ENCODE measurements around the gene RGS7. TPM values are rescaled to one million over a fixed set of nuclear protein-coding genes. Genes with fewer than 3 reads are reported as not detected.
"Not testable (repeated sequence)": the region's sequence is repeated elsewhere in the genome, so short reads cannot be mapped to it uniquely, and the experiment has no call there.

The RGS7 gene
- total RNA-seq, 2 donors from 2014 or later = not detected

DNA sequence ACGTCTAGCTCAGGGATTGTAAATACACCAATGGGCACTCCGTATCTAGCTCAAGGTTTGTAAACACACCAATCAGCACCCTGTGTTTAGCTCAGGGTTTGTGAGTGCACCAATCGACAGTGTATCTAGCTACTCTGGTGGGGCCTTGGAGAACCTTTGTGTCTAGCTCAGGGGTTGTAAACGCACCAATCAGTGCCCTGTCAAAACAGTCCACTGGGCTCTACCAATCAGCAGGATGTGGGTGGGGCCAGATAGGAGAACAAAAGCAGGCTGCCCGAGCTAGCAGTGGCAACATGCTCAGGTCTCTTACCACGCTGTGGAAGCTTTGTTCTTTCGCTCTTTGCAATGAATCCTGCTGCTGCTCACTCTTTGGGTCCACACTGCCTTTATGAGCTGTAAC, 593.9 kb downstream of the RGS7 start:
- not testable (repeated sequence) for ATAC-seq; H3K4me1 Mint-ChIP-seq (ENCODE audit: low read depth in 2 of 2); H3K27ac Mint-ChIP-seq; H3K9me3 Mint-ChIP-seq; H3K4me3 Mint-ChIP-seq; H3K27me3 Mint-ChIP-seq; H3K36me3 Mint-ChIP-seq; DNase-seq (ENCODE audit: low spot score)

DNA sequence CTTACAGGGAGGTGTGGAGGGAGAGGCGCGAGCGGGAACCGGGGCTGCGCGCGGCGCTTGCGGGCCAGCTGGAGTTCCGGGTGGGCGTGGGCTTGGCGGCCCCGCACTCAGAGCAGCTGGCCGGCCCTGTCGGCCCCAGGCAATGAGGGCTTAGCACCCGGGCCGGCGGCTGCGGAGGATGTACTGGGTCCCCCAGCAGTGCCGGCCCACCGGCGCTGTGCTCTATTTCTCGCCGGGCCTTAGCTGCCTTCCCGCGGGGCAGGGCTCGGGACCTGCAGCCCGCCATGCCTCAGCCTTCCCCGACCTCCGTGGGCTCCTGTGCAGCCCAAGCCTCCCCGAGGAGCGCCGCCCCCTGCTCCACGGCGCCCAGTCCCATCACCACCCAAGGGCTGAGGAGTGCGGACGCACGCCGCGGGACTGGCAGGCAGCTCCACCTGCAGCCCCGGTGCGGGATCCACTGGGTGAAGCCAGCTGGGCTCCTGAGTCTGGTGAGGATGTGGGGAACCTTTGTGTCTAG, 594.5 kb downstream of the RGS7 start:
- not testable (repeated sequence) for ATAC-seq; DNase-seq (ENCODE audit: low spot score); H3K4me3 Mint-ChIP-seq; H3K27ac Mint-ChIP-seq; H3K4me1 Mint-ChIP-seq (ENCODE audit: low read depth in 2 of 2); H3K36me3 Mint-ChIP-seq; H3K27me3 Mint-ChIP-seq; H3K9me3 Mint-ChIP-seq

DNA sequence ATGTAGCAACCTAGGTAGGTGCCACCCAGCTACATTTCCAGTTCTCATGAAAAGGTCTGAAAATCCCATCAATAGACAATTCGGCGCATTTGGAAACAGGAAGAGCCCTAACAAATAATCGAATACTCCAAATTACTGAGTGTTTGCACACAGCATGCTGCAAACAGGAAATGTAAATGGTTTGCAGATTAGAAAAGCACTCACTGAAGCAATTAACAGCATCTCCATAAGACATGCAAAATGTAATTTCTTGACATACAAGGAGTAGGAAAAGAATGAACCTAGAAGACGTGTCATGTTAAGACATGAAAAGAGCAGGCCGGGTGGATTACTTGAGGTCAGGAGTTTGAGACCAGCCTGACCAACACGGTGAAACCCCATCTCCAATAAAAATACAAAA, 598.2 kb downstream of the RGS7 start:
- not testable (repeated sequence) for H3K27me3 Mint-ChIP-seq; DNase-seq (ENCODE audit: low spot score); H3K4me1 Mint-ChIP-seq (ENCODE audit: low read depth in 2 of 2); H3K9me3 Mint-ChIP-seq; H3K36me3 Mint-ChIP-seq; H3K4me3 Mint-ChIP-seq; ATAC-seq; H3K27ac Mint-ChIP-seq

DNA sequence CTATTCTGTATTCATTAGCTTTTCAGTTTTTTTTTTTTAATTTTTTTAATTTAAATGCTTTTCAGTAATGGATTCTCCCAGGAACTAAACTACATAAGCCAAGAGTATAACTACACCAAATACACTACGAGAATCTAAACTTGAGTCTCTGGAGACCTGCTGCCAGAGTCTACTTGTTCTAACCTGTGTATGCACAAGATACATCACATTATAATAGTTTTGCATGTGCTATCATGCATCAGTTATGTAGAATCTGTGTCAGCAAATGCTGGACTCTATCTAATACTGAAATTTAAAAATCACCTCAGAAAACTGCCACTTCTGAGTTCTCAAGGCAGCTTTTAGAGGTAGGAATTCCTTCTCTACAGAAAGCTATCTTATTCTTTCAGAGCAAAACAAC, 598.7 kb downstream of the RGS7 start:
- H3K4me1 Mint-ChIP-seq (ENCODE audit: low read depth in 2 of 2) = no peaks in the 10 kb centered on the region

DNA sequence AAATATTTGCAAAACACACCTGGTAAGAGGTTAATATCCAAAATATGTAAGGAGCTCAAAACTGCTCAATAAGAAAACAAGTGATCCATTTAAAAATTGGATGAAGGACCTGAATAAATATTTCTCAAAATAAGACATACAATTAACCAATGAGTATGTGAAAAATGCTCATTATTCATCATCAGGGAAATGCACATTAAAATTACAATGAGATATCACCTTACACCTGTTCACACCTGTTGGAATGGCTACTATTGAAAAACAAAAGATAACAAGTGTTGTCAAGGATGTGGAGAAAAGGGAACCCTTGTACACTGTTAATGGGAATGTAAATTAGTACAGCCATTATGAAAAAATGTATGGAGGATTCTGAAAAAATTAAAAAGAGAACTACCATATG, 609.1 kb downstream of the RGS7 start:
- Mint-ChIP-seq H3K27ac (no peak overlapping the region), H3K27me3 (peaks cover 0 to 3% of the 10 kb centered on the region in 2 donors), H3K9me3 (no peaks in the 10 kb centered on the region), H3K36me3 (no peaks in the 10 kb centered on the region), H3K4me1 (ENCODE audit: low read depth in 2 of 2) (no peaks in the 10 kb centered on the region), H3K4me3 (no peak overlapping the region)
- DNase-seq (ENCODE audit: low spot score) (no peak), ATAC-seq (no peak)

More for the DNA sequence above, 598.7 kb downstream of the RGS7 start:
- Mint-ChIP-seq H3K36me3 (no peaks in the 10 kb centered on the region), H3K9me3 (no peaks in the 10 kb centered on the region), H3K4me3 (no peak overlapping the region), H3K27ac (no peak overlapping the region), H3K27me3 (peaks cover 0 to 6% of the 10 kb centered on the region in 2 donors)
- ATAC-seq (no peak), DNase-seq (ENCODE audit: low spot score) (no peak)

DNA sequence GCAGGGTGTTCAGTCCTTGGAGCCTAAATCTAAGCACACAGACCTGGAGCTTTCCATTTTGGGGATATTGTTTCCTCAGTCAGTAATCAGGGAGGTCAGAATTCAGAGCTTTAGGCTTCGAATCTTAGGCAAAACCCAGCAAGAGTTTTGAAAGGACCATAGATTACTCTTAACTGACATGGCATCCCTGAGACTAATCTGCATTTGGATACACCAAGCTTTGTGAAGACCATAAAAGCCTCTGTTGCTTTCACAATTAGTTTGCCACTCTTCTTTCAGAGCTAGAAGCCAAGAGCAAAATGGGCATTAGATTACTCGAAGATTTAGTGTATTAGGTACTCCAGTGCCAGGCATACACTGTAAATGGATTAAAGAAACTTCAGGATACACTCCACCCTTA, 613.3 kb downstream of the RGS7 start:
- Mint-ChIP-seq H3K4me1 (ENCODE audit: low read depth in 2 of 2) (no peaks in the 10 kb centered on the region), H3K4me3 (no peak overlapping the region), H3K27me3 (peaks cover 0 to 3% of the 10 kb centered on the region in 2 donors), H3K36me3 (no peaks in the 10 kb centered on the region), H3K27ac (no peak overlapping the region), H3K9me3 (no peaks in the 10 kb centered on the region)
- ATAC-seq = no peak
- DNase-seq (ENCODE audit: low spot score) = no peak

DNA sequence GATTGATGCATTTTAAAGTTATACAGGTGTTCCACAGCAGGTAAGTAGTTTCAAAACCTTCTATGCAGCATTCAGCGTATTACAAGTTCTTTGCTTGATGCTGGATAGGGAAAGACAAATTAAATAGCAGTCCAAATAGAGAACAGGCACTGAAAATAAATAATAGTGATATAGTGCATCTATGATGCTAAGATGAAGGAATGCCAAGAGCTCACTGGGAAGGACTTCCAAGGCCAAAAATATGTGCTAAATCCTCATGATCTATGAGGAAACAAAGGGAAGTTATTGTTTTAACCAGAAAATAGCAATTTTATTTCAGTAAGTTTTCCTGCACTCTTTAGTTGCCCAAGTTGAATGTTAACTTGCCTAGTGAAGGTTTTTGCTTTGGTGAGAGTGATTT, 617.3 kb downstream of the RGS7 start:
- no peak for DNase-seq (ENCODE audit: low spot score)
- no peak for ATAC-seq
- no peaks in the 10 kb centered on the region for H3K36me3 Mint-ChIP-seq
- no peak overlapping the region for H3K27ac Mint-ChIP-seq
- H3K4me3 Mint-ChIP-seq = no peak overlapping the region
- H3K9me3 Mint-ChIP-seq = no peaks in the 10 kb centered on the region
- no peaks in the 10 kb centered on the region for H3K4me1 Mint-ChIP-seq (ENCODE audit: low read depth in 2 of 2)
- H3K27me3 Mint-ChIP-seq = no peaks in the 10 kb centered on the region

DNA sequence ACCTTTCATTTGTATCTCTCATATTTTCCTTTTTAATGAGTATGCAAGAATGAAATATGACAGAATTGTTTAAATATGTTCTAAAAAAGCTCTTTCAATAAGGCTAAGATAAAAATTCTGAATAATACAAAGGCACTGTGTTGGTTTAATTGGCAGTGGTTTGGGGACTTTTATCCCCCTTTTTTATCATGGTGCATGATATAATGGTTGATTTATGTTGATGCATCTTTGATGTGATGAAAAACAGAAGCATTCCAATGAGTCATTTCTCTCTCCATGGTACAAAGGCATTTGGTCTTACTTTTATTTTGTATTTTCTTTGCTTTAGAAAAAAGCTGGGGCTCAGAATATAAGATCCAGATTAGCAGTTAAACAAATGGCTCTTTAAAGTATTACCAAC, 617.9 kb downstream of the RGS7 start:
- Mint-ChIP-seq H3K9me3 (no peaks in the 10 kb centered on the region), H3K27me3 (no peaks in the 10 kb centered on the region), H3K36me3 (no peaks in the 10 kb centered on the region), H3K4me1 (ENCODE audit: low read depth in 2 of 2) (no peaks in the 10 kb centered on the region), H3K4me3 (no peak overlapping the region), H3K27ac (no peak overlapping the region)
- no peak for DNase-seq (ENCODE audit: low spot score)
- no peak for ATAC-seq

DNA sequence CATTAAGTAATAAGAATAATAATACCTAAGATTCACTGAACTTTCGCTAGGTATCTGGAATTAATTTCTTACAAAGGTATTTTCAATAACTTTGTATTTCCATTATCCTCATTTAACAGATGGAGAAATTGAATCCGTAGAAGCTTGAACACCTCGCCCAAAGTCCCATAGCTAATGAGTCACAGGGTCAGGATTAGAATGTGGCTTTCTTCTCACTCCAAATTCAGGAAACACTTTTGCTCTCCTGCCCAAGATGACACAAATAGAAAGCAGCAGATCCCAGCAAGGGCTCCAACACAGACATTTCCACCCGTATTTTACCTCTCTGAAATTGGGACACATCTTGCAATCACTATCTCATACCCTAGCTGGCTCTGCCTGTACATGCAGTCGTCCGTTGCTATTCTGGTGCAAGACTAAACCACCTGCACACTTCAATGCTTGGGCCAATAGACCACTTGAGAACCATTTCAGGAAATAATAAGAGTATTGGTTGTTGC, 619.2 kb downstream of the RGS7 start:
- DNase-seq (ENCODE audit: low spot score) (no peak), ATAC-seq (no peak)
- H3K36me3 Mint-ChIP-seq = no peaks in the 10 kb centered on the region

DNA sequence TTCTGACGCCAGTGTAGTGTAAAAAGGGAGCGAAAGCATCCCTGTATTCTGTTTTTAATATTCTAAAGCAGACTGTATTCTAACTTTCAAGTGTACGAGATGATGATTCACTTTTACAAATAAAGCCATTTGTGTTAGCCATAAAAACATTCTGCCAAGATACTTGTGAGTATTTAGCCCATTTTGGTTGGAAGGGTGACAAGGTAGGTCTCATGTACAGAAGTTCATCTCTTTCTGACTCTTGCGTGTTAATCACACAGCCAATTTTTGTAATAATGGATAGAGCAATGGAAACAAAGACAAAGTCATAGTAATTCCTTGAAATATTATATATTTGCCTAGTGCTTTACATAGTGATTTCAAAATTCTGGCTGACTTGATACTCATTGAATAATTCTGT, 619.7 kb downstream of the RGS7 start:
- ATAC-seq (no peak), DNase-seq (ENCODE audit: low spot score) (no peak)
- H3K27me3 Mint-ChIP-seq = peaks cover under 1 to 2% of the 10 kb centered on the region in 2 donors
- H3K4me3 Mint-ChIP-seq = no peak overlapping the region
- H3K27ac Mint-ChIP-seq = no peak overlapping the region
- no peaks in the 10 kb centered on the region for H3K9me3 Mint-ChIP-seq
- no peaks in the 10 kb centered on the region for H3K4me1 Mint-ChIP-seq (ENCODE audit: low read depth in 2 of 2)
- H3K36me3 Mint-ChIP-seq = no peaks in the 10 kb centered on the region

More for the DNA sequence above, 619.2 kb downstream of the RGS7 start:
- Mint-ChIP-seq H3K27me3 (no peaks in the 10 kb centered on the region), H3K9me3 (no peaks in the 10 kb centered on the region), H3K27ac (no peak overlapping the region), H3K4me1 (ENCODE audit: low read depth in 2 of 2) (no peaks in the 10 kb centered on the region), H3K4me3 (no peak overlapping the region)

DNA sequence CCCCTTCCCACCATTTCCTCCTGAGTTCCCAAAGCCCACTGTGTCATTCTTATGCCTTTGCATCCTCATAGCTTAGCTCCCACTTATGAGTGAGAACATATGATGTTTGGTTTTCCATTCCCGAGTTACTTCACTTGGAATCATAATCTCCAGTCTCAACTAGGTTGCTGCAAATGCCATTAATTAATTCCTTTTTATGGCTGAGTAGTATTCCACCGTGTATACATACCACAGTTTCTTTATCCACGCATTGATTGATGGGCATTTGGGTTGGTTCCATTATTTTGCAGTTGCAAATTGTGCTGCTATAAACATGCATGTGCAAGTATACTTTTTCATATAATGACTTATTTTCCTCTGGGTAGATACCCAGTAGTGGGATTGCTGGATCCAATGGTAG, 622.3 kb downstream of the RGS7 start:
- H3K36me3 Mint-ChIP-seq; H3K4me1 Mint-ChIP-seq (ENCODE audit: low read depth in 2 of 2); H3K27ac Mint-ChIP-seq; H3K9me3 Mint-ChIP-seq; H3K27me3 Mint-ChIP-seq; H3K4me3 Mint-ChIP-seq; DNase-seq (ENCODE audit: low spot score); ATAC-seq: not testable (repeated sequence)

DNA sequence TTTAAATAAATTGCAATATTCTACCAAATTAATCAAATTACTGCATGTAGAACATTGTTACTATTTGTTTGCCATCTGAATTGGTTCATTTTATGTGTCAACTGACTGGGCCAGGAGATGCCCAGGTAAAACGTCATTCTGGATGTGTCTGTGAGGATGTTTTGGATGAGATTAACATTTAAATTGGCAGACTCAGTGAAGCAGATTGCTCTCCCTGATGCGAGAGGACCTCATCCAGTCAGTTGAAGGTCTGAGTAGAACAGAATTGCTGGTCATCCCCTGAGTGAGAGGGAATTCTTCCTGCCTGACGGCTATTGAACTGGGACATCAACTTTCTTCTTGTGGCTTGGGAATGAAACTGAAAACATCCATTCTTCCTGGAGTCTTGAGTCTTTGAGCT, 623.0 kb downstream of the RGS7 start:
- peaks cover 3 to 7% of the 10 kb centered on the region in 2 donors for H3K27me3 Mint-ChIP-seq
- H3K4me1 Mint-ChIP-seq (ENCODE audit: low read depth in 2 of 2) = no peaks in the 10 kb centered on the region
- DNase-seq (ENCODE audit: low spot score) (no peak), ATAC-seq (no peak)
- no peaks in the 10 kb centered on the region for H3K36me3 Mint-ChIP-seq
- no peak overlapping the region for H3K27ac Mint-ChIP-seq
- H3K9me3 Mint-ChIP-seq = no peaks in the 10 kb centered on the region
- no peak overlapping the region for H3K4me3 Mint-ChIP-seq

DNA sequence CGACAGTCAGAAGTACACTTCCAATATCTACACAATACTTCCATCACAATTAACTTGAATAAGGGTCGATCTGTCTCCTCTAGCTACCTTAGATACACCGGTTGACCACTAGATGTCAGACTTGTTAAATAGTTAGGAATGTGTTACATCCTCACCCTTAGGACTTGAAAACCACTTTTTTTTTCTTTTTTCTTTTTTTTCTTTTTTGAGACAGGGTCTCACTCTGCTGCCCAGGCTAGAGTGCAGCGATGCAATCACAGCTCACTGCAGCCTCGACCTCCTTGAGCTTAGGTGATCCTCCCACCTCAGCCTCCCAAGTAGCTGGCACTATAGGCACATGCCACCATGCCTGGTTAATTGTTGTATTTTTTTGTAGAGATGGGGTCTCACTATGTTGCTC, 624.6 kb downstream of the RGS7 start:
- no peaks in the 10 kb centered on the region for H3K9me3 Mint-ChIP-seq
- H3K4me3 Mint-ChIP-seq = no peak overlapping the region
- no peak for ATAC-seq
- DNase-seq (ENCODE audit: low spot score) = no peak
- H3K27me3 Mint-ChIP-seq = peaks cover 3 to 7% of the 10 kb centered on the region in 2 donors
- no peak overlapping the region for H3K27ac Mint-ChIP-seq
- H3K4me1 Mint-ChIP-seq (ENCODE audit: low read depth in 2 of 2) = no peaks in the 10 kb centered on the region
- H3K36me3 Mint-ChIP-seq = no peaks in the 10 kb centered on the region

Measured in natural killer cell treated with Interleukin-12 subunit alpha and Interleukin-12 subunit beta and Interleukin-15 and Interleukin-18, amount 100 ng/mL, for 72 hours (primary cell).